H9 (cell line): ENCODE measurements around the gene DSTN. TPM values are rescaled to one million over a fixed set of nuclear protein-coding genes. Genes with fewer than 3 reads are reported as not detected.

Source experiments
- DNase-seq: peaks from one replicate; pipeline ENCODE4 v3.0.0-alpha.2; 2017
- H2AFZ ChIP-seq: one replicate; pipeline ENCODE4 v1.6.1; 2013; ENCODE audit warnings: mild to moderate bottlenecking, low read length, control low read depth, moderate library complexity
- H2AK5ac ChIP-seq: 2 replicates; pipeline ENCODE4 v1.6.1; 2013; ENCODE audit warnings: low read length, control low read depth, mixed read lengths; ENCODE audit not compliant: insufficient read length
- H2BK120ac ChIP-seq: one replicate; pipeline ENCODE4 v1.6.1; 2013; ENCODE audit warnings: low read depth, mild to moderate bottlenecking, low read length, control low read depth, inconsistent platforms; ENCODE audit not compliant: poor library complexity, severe bottlenecking
- H2BK12ac ChIP-seq: 2 replicates; pipeline ENCODE4 v1.6.1; 2013; ENCODE audit warnings: low read length, control low read depth, mixed read lengths, low read depth; ENCODE audit not compliant: insufficient read length
- H2BK15ac ChIP-seq: 2 replicates; pipeline ENCODE4 v1.6.1; 2013; ENCODE audit warnings: low read depth, low read length, control low read depth
- H2BK20ac ChIP-seq: one replicate; pipeline ENCODE4 v1.6.1; 2013; ENCODE audit warnings: low read depth, mild to moderate bottlenecking, low read length, control low read depth, inconsistent platforms; ENCODE audit not compliant: poor library complexity, severe bottlenecking
- H2BK5ac ChIP-seq: 2 replicates; pipeline ENCODE4 v1.6.1; 2013; ENCODE audit warnings: low read length, control low read depth, mixed read lengths; ENCODE audit not compliant: insufficient read length
- H3K14ac ChIP-seq: 2 replicates; pipeline ENCODE4 v1.6.1; 2013; ENCODE audit warnings: low read length, control low read depth; ENCODE audit not compliant: insufficient read depth
- H3K18ac ChIP-seq: 2 replicates; pipeline ENCODE4 v1.6.1; 2013; ENCODE audit warnings: low read depth, mild to moderate bottlenecking, mixed read lengths, low read length, control low read depth; ENCODE audit not compliant: insufficient read length
- H3K23ac ChIP-seq: 2 replicates; pipeline ENCODE4 v1.6.1; 2013; ENCODE audit warnings: low read length, control low read depth, mixed read lengths, low read depth; ENCODE audit not compliant: insufficient read length
- H3K23me2 ChIP-seq: 2 replicates; pipeline ENCODE4 v1.6.1; 2013; ENCODE audit warnings: low read depth, mild to moderate bottlenecking, mixed read lengths, low read length, control low read depth; ENCODE audit not compliant: insufficient read length, poor library complexity, severe bottlenecking
- H3K27ac ChIP-seq: 2 replicates; pipeline ENCODE4 v1.5.1; 2013; ENCODE audit warnings: low read length, control low read depth, mixed read lengths, low read depth; ENCODE audit not compliant: insufficient read length
- H3K27me3 ChIP-seq: 2 replicates; pipeline ENCODE4 v1.6.1; 2013; ENCODE audit warnings: low read length, control low read depth, inconsistent platforms; ENCODE audit not compliant: insufficient read depth
- H3K4ac ChIP-seq: 2 replicates; pipeline ENCODE4 v1.6.1; 2013; ENCODE audit warnings: low read depth, mild to moderate bottlenecking, control low read depth, inconsistent platforms, low read length, moderate library complexity
- H3K4me1 ChIP-seq: 2 replicates; pipeline ENCODE4 v1.6.1; 2013; ENCODE audit warnings: low read length, control low read depth, inconsistent platforms; ENCODE audit not compliant: insufficient read depth
- H3K4me2 ChIP-seq: 2 replicates; pipeline ENCODE4 v1.6.1; 2013; ENCODE audit warnings: low read length, control low read depth, mixed read lengths; ENCODE audit not compliant: insufficient read length, insufficient read depth
- H3K56ac ChIP-seq: 2 replicates; pipeline ENCODE4 v1.6.1; 2013; ENCODE audit warnings: low read depth, mild to moderate bottlenecking, mixed read lengths, low read length, control low read depth; ENCODE audit not compliant: insufficient read length
- H3K79me1 ChIP-seq: 2 replicates; pipeline ENCODE4 v1.6.1; 2013; ENCODE audit warnings: low read depth, mild to moderate bottlenecking, moderate library complexity, low read length, control low read depth, inconsistent platforms; ENCODE audit not compliant: insufficient read depth, poor library complexity, severe bottlenecking
- H3K79me2 ChIP-seq: 2 replicates; pipeline ENCODE4 v1.6.1; 2013; ENCODE audit warnings: low read length, control low read depth, inconsistent platforms; ENCODE audit not compliant: insufficient read depth
- H3K9ac ChIP-seq: 2 replicates; pipeline ENCODE4 v1.6.1; 2013; ENCODE audit warnings: low read length, control low read depth, mixed read lengths; ENCODE audit not compliant: insufficient read length; ENCODE audit errors: extremely low read depth
- H3K9me3 ChIP-seq: one replicate; pipeline ENCODE4 v1.6.1; 2013; ENCODE audit warnings: low read depth, low read length, inconsistent platforms; ENCODE audit not compliant: control insufficient read depth
- H3T11ph ChIP-seq: one replicate; pipeline ENCODE4 v1.6.1; 2013; ENCODE audit warnings: mild to moderate bottlenecking, low read length, control low read depth, inconsistent platforms
- H4K20me1 ChIP-seq: one replicate; pipeline ENCODE4 v1.6.1; 2013; ENCODE audit not compliant: control insufficient read depth, insufficient read length, insufficient read depth
- H4K5ac ChIP-seq: 2 replicates; pipeline ENCODE4 v1.6.1; 2013; ENCODE audit warnings: low read depth, mild to moderate bottlenecking, mixed read lengths, low read length, control low read depth; ENCODE audit not compliant: insufficient read length
- H4K8ac ChIP-seq: replicated peaks from 2 replicates; pipeline ENCODE4 v1.6.1; 2013; ENCODE audit warnings: low read length, control low read depth, mixed read lengths, low read depth; ENCODE audit not compliant: insufficient read length
- H4K91ac ChIP-seq: 2 replicates; pipeline ENCODE4 v1.6.1; 2013; ENCODE audit warnings: low read depth, mild to moderate bottlenecking, moderate library complexity, mixed read lengths, low read length, control low read depth; ENCODE audit not compliant: insufficient read length
- H3K27ac Mint-ChIP-seq, 3 experiments: 2 replicates in 2 of 3; 3 replicates in 1 of 3; pipeline ENCODE4 v1.8.0; 2020 to 2021; ENCODE audit warnings: mixed read lengths in 3 of 3, mild to moderate bottlenecking in 1 of 3, moderate library complexity in 1 of 3
- H3K27me3 Mint-ChIP-seq: 2 replicates; pipeline ENCODE4 v1.8.0; 2021; ENCODE audit warnings: low read depth, mild to moderate bottlenecking, moderate library complexity, mixed read lengths
- H3K36me3 Mint-ChIP-seq, 3 experiments: 2 replicates in 2 of 3; 3 replicates in 1 of 3; pipeline ENCODE4 v1.8.0; 2020 to 2021; ENCODE audit warnings: low read depth in 3 of 3, mixed read lengths in 3 of 3; ENCODE audit not compliant: insufficient read depth in 1 of 3
- H3K4me1 Mint-ChIP-seq, 2 experiments: 2 replicates each; pipeline ENCODE4 v1.8.0; 2020; ENCODE audit warnings: mixed read lengths in 2 of 2
- H3K4me3 Mint-ChIP-seq, 2 experiments: 2 replicates in 1 of 2; 3 replicates in 1 of 2; pipeline ENCODE4 v1.8.0; 2020 to 2021; ENCODE audit warnings: mild to moderate bottlenecking in 2 of 2, mixed read lengths in 2 of 2, moderate library complexity in 1 of 2
- H3K9me3 Mint-ChIP-seq, 2 experiments: 2 replicates in 1 of 2; 3 replicates in 1 of 2; pipeline ENCODE4 v1.8.0; 2020; ENCODE audit warnings: mild to moderate bottlenecking in 2 of 2, mixed read lengths in 2 of 2, moderate library complexity in 1 of 2
- WGBS: extraction: QIAGEN DNeasy Blood & Tissue Kit; methylation state at CpG from one replicate; pipeline ENCODE4 v1.1.7; 2013; ENCODE audit warnings: missing lambda C conversion rate, low lambda C conversion rate, mixed read lengths; ENCODE audit not compliant: insufficient read length; ENCODE audit errors: extremely low coverage; 5-methylcytosine and 5-hydroxymethylcytosine counted together
- total RNA-seq: library from RNA; stranded (reverse); gene quantifications from 2 replicates; pipeline ENCODE4 v1.2.1, GENCODE V29; 2021
- TF ChIP-seq, protein P1 (sequence below): fragments of 200-600 bp; sonication (generic); conservative IDR thresholded peaks from 3 replicates; pipeline ENCODE4 v1.8.0; 2021; ENCODE audit warnings: antibody characterized with exemption, mild to moderate bottlenecking

The DSTN gene
- total RNA-seq, 1 experiment from 2014 or later = 145 TPM

DNA sequence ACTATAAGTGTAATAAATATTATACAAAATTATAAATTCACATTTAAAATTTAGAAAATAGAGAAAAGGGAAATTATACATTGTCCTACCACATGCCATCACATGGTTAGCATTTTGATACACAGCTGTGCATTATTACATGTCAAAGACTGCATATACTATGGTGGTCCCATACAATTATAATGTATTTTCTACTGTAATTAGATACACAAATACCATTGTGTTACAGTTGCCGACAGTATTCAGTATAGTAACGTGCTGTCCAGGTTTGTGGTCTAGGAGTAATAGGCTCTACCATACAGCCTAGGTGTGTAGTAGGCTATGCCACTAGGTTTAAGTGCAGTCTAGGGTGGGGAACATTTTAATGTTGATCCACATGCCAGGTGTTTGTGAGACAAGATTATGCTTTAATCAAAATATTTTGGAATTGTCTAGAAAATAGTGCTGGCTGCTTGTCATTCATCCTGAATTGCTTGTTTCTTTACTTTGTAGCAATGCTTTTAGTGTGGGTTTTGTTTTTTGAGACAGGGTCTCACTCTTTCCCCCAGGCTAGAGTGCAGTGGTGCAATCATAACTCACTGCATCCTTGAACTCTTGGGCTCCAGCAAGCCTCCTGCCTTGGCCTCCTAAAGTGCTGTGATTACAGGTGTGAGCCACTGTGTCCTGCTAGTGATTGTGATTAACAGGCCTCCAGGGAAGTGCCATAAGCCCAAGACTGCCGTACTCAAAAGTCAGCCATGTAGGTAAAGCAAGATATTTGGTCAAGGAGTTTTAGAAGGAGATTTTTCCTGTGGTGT lies 39.0 kb downstream of the DSTN start:
- Histone ChIP-seq H2AFZ (no peak overlapping the region), H2BK5ac (no peak overlapping the region), H3K9ac (no peak overlapping the region), H3K27ac (no peak overlapping the region), H3K4me2 (no peak overlapping the region), H4K91ac (no peak overlapping the region), H3K79me1 (no peaks in the 10 kb centered on the region), H3K23me2 (no peaks in the 10 kb centered on the region), H3K18ac (no peak overlapping the region), H3K4ac (no peak overlapping the region), H3K9me3 (no peaks in the 10 kb centered on the region), H2BK12ac (no peak overlapping the region), H2BK120ac (no peak overlapping the region), H4K8ac (no peak overlapping the region), H3T11ph (no peak overlapping the region), H4K20me1 (no peaks in the 10 kb centered on the region), H2BK20ac (no peak overlapping the region), H3K79me2 (no peaks in the 10 kb centered on the region), H4K5ac (no peak overlapping the region), H3K23ac (no peak overlapping the region), H2AK5ac (no peak overlapping the region), H2BK15ac (no peak overlapping the region), H3K56ac (no peak overlapping the region), H3K4me1 (no peaks in the 10 kb centered on the region; the same call in 1 of the 2 replicates), H3K14ac (no peak overlapping the region), H3K27me3 (no peaks in the 10 kb centered on the region)
- no peak for DNase-seq
- Mint-ChIP-seq H3K4me3 (no peak overlapping the region), H3K9me3 (no peaks in the 10 kb centered on the region), H3K27me3 (no peaks in the 10 kb centered on the region; the same call in 1 of the 2 replicates), H3K4me1 (peaks cover 9% of the 10 kb centered on the region in 2 experiments), H3K27ac (peak overlapping the region in 2 of 3 experiments; percentile 49; a peak in 3 of 7 replicates), H3K36me3 (peaks cover 2 to 18% (median 8%) of the 10 kb centered on the region in 3 experiments; a peak in 6 of 7 replicates)
- WGBS = no CpG with 5 or more reads among the region's 3 CpGs
- TF ChIP-seq, protein P1, sequence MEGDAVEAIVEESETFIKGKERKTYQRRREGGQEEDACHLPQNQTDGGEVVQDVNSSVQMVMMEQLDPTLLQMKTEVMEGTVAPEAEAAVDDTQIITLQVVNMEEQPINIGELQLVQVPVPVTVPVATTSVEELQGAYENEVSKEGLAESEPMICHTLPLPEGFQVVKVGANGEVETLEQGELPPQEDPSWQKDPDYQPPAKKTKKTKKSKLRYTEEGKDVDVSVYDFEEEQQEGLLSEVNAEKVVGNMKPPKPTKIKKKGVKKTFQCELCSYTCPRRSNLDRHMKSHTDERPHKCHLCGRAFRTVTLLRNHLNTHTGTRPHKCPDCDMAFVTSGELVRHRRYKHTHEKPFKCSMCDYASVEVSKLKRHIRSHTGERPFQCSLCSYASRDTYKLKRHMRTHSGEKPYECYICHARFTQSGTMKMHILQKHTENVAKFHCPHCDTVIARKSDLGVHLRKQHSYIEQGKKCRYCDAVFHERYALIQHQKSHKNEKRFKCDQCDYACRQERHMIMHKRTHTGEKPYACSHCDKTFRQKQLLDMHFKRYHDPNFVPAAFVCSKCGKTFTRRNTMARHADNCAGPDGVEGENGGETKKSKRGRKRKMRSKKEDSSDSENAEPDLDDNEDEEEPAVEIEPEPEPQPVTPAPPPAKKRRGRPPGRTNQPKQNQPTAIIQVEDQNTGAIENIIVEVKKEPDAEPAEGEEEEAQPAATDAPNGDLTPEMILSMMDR = no peak
